ENCODE results near the gene EXOC3L1. TPM values are rescaled to one million over a fixed set of nuclear protein-coding genes. Genes with fewer than 3 reads are reported as not detected.
A peak's percentile ranks its signal among the peaks of the same experiment; 100 is the strongest.

EXOC3L1 gene
- total RNA-seq, 2 experiments from 2014 or later = 0.23 TPM; not detected in 1

DNA sequence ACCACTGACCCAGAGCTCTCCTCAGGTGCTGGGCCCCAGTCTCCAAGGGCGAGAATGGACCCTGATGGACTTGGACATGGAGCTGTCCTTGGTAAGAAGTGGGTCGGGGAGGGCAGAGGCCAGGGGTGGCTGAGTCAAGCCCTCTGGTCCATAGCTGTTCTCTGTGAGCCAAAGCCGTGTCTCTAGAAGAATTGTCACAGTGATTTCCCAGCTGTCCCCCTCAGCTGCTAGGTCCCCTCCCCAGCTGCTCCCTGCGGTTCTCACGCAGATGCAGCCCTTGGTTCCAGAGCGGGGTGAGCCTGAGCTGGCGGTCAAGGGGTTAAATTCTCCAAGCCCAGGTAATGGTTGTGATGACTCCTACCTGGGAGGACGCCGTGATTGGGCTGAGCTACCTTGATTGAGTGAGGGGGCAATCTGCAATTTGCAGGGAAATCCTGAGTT, 20.9 kb downstream of the EXOC3L1 start:
- no peak for DNase-seq
- no peak overlapping the region for H3K27ac Mint-ChIP-seq
- TF ChIP-seq CTCF (IDR thresholded peaks at IDR 0.05) = no peak
- H3K4me3 Mint-ChIP-seq = no peak overlapping the region
- no peak for ATAC-seq
- intact Hi-C loops (cut with micrococcal nuclease) = no loop called here
- peaks cover 78% of the 10 kb centered on the region for H3K27me3 Mint-ChIP-seq
- CTCF ChIA-PET = interaction anchor here (0.8 to 16.0 kb wide), 7 partner anchors 7 to 215 kb away, joined by 3 to 209 read pairs (median 7); partner anchors contain the start of genes B3GNT9, CES3, FBXL8 and HSF4
- H3K4me1 Mint-ChIP-seq (ENCODE audit: low read depth) = peaks cover 57% of the 10 kb centered on the region
- POLR2A ChIA-PET = no interaction called here
- peaks cover 10% of the 10 kb centered on the region for H3K36me3 Mint-ChIP-seq (ENCODE audit: low read depth)
- no peaks in the 10 kb centered on the region for H3K9me3 Mint-ChIP-seq

DNA sequence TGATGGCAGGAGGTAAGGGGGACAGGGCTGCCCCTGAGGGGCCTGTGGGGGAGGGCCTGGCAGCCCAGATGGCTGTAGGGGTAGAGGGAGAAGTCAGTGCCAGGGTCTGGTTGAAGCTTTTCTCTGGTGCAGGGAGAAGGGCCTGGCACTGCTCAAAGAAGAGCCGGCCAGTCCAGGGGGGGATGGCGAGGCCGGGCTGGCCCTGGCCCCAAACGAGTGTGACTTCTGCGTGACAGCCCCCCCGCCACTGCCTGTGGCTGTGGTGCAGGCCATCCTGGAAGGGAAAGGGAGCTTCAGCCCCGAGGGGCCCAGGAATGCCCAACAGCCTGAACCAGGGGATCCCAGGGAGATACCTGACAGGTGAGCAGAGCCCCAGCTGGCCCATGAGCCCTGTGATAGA, 22.3 kb downstream of the EXOC3L1 start:
- peaks cover 7% of the 10 kb centered on the region for H3K36me3 Mint-ChIP-seq (ENCODE audit: low read depth)
- CTCF ChIA-PET = interaction anchor here (1.3 to 16.0 kb wide), 4 partner anchors 9 to 16 kb away, joined by 3 to 209 read pairs (median 20); partner anchors contain the start of genes B3GNT9, FBXL8, HSF4 and MATCAP1
- no peak overlapping the region for H3K4me3 Mint-ChIP-seq
- no peaks in the 10 kb centered on the region for H3K9me3 Mint-ChIP-seq
- H3K4me1 Mint-ChIP-seq (ENCODE audit: low read depth) = peaks cover 51% of the 10 kb centered on the region
- TF ChIP-seq CTCF (IDR thresholded peaks at IDR 0.05) = no peak
- peaks cover 73% of the 10 kb centered on the region for H3K27me3 Mint-ChIP-seq
- POLR2A ChIA-PET = interaction anchor here (1.1 to 3.7 kb wide), 4 partner anchors 9 to 138 kb away, joined by 3 to 23 read pairs (median 4); no protein-coding TSS in a partner anchor
- ATAC-seq (no peak), DNase-seq (no peak)
- H3K27ac Mint-ChIP-seq = no peak overlapping the region
- intact Hi-C loops (cut with micrococcal nuclease) = no loop called here

- H3K4me3 Mint-ChIP-seq = peak overlapping the region; percentile 46
- H3K9me3 Mint-ChIP-seq = no peaks in the 10 kb centered on the region
- DNase-seq = peak; percentile 55
- ChIA-PET POLR2A (interaction anchor here (1.1 to 3.7 kb wide), 4 partner anchors 8 to 137 kb away, joined by 3 to 23 read pairs (median 4); no protein-coding TSS in a partner anchor), CTCF (interaction anchor here (0.9 to 16.0 kb wide), 3 partner anchors 9 to 18 kb away, joined by 3 to 209 read pairs (median 4); partner anchors contain the start of genes B3GNT9, FBXL8, HSF4 and TRADD)
- H3K27ac Mint-ChIP-seq = no peak overlapping the region
- intact Hi-C loops (cut with micrococcal nuclease) = no loop called here
- no peak for TF ChIP-seq CTCF (IDR thresholded peaks at IDR 0.05)
- H3K4me1 Mint-ChIP-seq (ENCODE audit: low read depth) = peaks cover 55% of the 10 kb centered on the region
- peaks cover 16% of the 10 kb centered on the region for H3K36me3 Mint-ChIP-seq (ENCODE audit: low read depth)
- ATAC-seq = no peak
- H3K27me3 Mint-ChIP-seq = peaks cover 75% of the 10 kb centered on the region
These were observed 23.3 kb downstream of the EXOC3L1 start for GRCh38 chr16:67166598-67167168.

DNA sequence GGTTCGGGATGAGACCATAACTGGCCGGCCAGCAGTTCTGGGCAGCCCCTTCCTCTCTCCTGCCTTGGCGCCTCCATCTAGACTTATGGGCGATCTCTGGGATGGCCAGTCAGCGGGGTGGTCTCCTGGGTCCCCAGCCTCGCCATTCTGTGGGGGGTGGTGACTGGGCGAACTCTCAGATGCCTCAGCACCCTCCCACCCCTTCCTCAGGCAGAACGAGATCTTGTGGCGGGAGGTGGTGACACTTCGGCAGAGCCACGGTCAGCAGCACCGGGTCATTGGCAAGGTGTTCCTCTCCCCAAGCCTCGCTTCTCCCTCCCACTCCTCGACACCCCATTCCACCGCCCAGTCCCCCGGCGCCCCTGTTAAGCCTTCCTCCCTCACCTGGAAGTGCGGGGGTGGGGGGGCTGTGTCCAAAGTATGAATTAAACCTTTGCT, 23.8 kb downstream of the EXOC3L1 start:
- CTCF ChIA-PET = interaction anchor here (0.9 to 16.0 kb wide), 3 partner anchors 8 to 19 kb away, joined by 3 to 209 read pairs (median 4); partner anchors contain the start of genes B3GNT9, FBXL8, HSF4 and TRADD
- Mint-ChIP-seq H3K4me3 (peak overlapping the region; percentile 46), H3K9me3 (no peaks in the 10 kb centered on the region), H3K27ac (no peak overlapping the region), H3K36me3 (ENCODE audit: low read depth) (peaks cover 17% of the 10 kb centered on the region), H3K27me3 (peaks cover 72% of the 10 kb centered on the region), H3K4me1 (ENCODE audit: low read depth) (peaks cover 53% of the 10 kb centered on the region)
- no peak for TF ChIP-seq CTCF (IDR thresholded peaks at IDR 0.05)
- ATAC-seq (no peak), DNase-seq (peak; percentile 35)
- POLR2A ChIA-PET = interaction anchor here (1.4 to 3.7 kb wide), 3 partner anchors 8 to 14 kb away, joined by 4 to 23 read pairs (median 5); no protein-coding TSS in a partner anchor
- intact Hi-C loops (cut with micrococcal nuclease) = no loop called here
